K562 (cell line): ENCODE results near the gene DUSP23. TPM values are rescaled to one million over a fixed set of nuclear protein-coding genes. Genes with fewer than 3 reads are reported as not detected.

Experiments
- ATAC-seq: fragments of 200-7000 bp; cut with Tn5 transposase; 3 replicates; pipeline ENCODE4 v1.9.1; 2020; ENCODE audit warnings: moderate library complexity
- BruUV-seq: library from RNA; stranded (reverse); fragments of 400-500 nt; replicated peaks from 2 replicates; lab custom pipeline; 2021; lab: Mats Ljungman, UMichigan
- CTCF ChIA-PET: fragments of 300-600 bp; formaldehyde crosslinking; extraction: SDS; loops from one replicate; lab custom pipeline; 2021; ENCODE audit warnings: low intra/inter-chr PET ratio; lab: Yijun Ruan, JAX
- POLR2A ChIA-PET: fragments of 300-600, 350-650 bp; sonication (Branson Sonifier 250); formaldehyde crosslinking; extraction: SDS; loops from one replicate; lab custom pipeline; 2021; ENCODE audit warnings: antibody characterized with exemption, inconsistent platforms; lab: Yijun Ruan, JAX
- DNase-seq, 4 experiments: peaks; one replicate each; pipeline versions ENCODE4 v3.0.0 to v3.0.0-alpha.2; 2011 to 2018; ENCODE audit warnings: low spot score in 3 of 4, mixed read lengths in 3 of 4; ENCODE audit errors: extremely low read depth in 1 of 4
- FAIRE-seq: peaks from 2 replicates; lab custom pipeline; 2011; peaks lifted over from hg19 to GRCh38; lab: Jason Lieb, UNC
- H2AFZ ChIP-seq: 2 replicates; pipeline ENCODE4 v1.6.0; 2011; ENCODE audit warnings: low read depth, low read length, control low read depth, inconsistent platforms
- H3K27ac ChIP-seq: fragments of 200-600 bp; 3 replicates; pipeline ENCODE4 v1.8.0; 2011; ENCODE audit warnings: low read depth, mild to moderate bottlenecking, control low read depth, inconsistent platforms, low read length, moderate library complexity, mixed read lengths; ENCODE audit errors: extremely low read depth
- H3K27me3 ChIP-seq, 2 experiments: fragments of 300-600 bp in 1 of 2; 2 replicates in 1 of 2; 3 replicates in 1 of 2; pipeline versions ENCODE4 v1.6.0 to v1.8.0; 2011; ENCODE audit warnings: inconsistent platforms in 2 of 2, low read length in 2 of 2, mild to moderate bottlenecking in 1 of 2, mixed read lengths in 1 of 2, moderate library complexity in 1 of 2; ENCODE audit not compliant: control insufficient read depth in 2 of 2, insufficient read depth in 2 of 2
- H3K36me3 ChIP-seq: fragments of 300-600 bp; 3 replicates; pipeline ENCODE4 v1.8.0; 2011; ENCODE audit warnings: mild to moderate bottlenecking, low read length, inconsistent platforms; ENCODE audit not compliant: control insufficient read depth, insufficient read depth
- H3K4me1 ChIP-seq, 2 experiments: fragments of 200-600 bp in 1 of 2; replicated peaks in 1 of 2; 2 replicates in 1 of 2; 3 replicates in 1 of 2; pipeline versions ENCODE4 v1.5.1 to v1.8.0; 2011; ENCODE audit warnings: inconsistent platforms in 2 of 2, low read length in 2 of 2, mild to moderate bottlenecking in 1 of 2, mixed read lengths in 1 of 2, moderate library complexity in 1 of 2; ENCODE audit not compliant: control insufficient read depth in 2 of 2, insufficient read depth in 2 of 2
- H3K4me2 ChIP-seq: 2 replicates; pipeline ENCODE4 v1.6.1; 2011; ENCODE audit warnings: low read length, control low read depth, inconsistent platforms, mixed read lengths; ENCODE audit not compliant: insufficient read depth
- H3K4me3 ChIP-seq: fragments of 200-600 bp; sonication (generic), shearing (Covaris generic); 2 replicates; pipeline ENCODE4 v1.5.1; 2016; ENCODE audit warnings: control low read depth, inconsistent platforms
- H3K79me2 ChIP-seq: fragments of 200-600 bp; 3 replicates; pipeline ENCODE4 v1.8.0; 2011; ENCODE audit warnings: low read length, inconsistent platforms; ENCODE audit not compliant: control insufficient read depth, insufficient read depth
- H3K9ac ChIP-seq, 2 experiments: 2 replicates each; pipeline versions ENCODE4 v1.6.0 to v1.6.1; 2011; ENCODE audit warnings: low read depth in 2 of 2, low read length in 2 of 2, control low read depth in 1 of 2, inconsistent platforms in 1 of 2, mild to moderate bottlenecking in 1 of 2, mixed read lengths in 1 of 2; ENCODE audit not compliant: insufficient read depth in 1 of 2
- H3K9me1 ChIP-seq: one replicate; pipeline ENCODE4 v1.6.0; 2011; ENCODE audit warnings: inconsistent platforms, mild to moderate bottlenecking, low read length, moderate library complexity; ENCODE audit not compliant: control insufficient read depth, insufficient read depth
- H3K9me3 ChIP-seq: replicated peaks from 2 replicates; pipeline ENCODE4 v1.5.1; 2011; ENCODE audit warnings: low read depth, low read length, inconsistent platforms; ENCODE audit not compliant: control insufficient read depth, insufficient read depth
- H4K20me1 ChIP-seq: replicated peaks from 2 replicates; pipeline ENCODE4 v1.6.1; 2011; ENCODE audit warnings: low read length, inconsistent platforms, mixed read lengths; ENCODE audit not compliant: control insufficient read depth, insufficient read depth
- CAMTA2 ChIP-seq: fragments of 250-450 bp; sonication (Bioruptor Pico); conservative IDR thresholded peaks from 2 replicates; pipeline ENCODE4 v1.5.1; 2022
- MAZ ChIP-seq, 2 experiments: fragments of 450-650 bp in 1 of 2; sonication (generic) in 1 of 2; formaldehyde crosslinking; IDR thresholded peaks in 1 of 2; conservative IDR thresholded peaks in 1 of 2; 2 replicates each; pipeline versions ENCODE4 v1.4.0 to v1.5.0; 2020; ENCODE audit warnings: mild to moderate bottlenecking in 1 of 2, missing genetic modification reagents in 1 of 2
- POLR3A ChIP-seq: IDR thresholded peaks from 2 replicates; pipeline ENCODE4 v1.6.1; 2011; ENCODE audit warnings: borderline replicate concordance, mild to moderate bottlenecking, moderate library complexity; ENCODE audit not compliant: insufficient read length, insufficient read depth; ENCODE audit errors: extremely low read depth
- RBBP5 ChIP-seq: fragments of 200-600 bp; sonication (generic); IDR thresholded peaks from 2 replicates; pipeline ENCODE4 v1.6.1; 2012; ENCODE audit warnings: borderline replicate concordance, mild to moderate bottlenecking, low read length, control low read depth, inconsistent platforms; ENCODE audit not compliant: insufficient read depth, poor library complexity, severe bottlenecking
- RFX7 ChIP-seq: fragments of 250-450 bp; sonication (Bioruptor Pico); IDR thresholded peaks from 2 replicates; pipeline ENCODE4 v1.5.1; 2021; ENCODE audit warnings: mild to moderate bottlenecking
- SP1 ChIP-seq: sonication (generic); formaldehyde crosslinking; IDR thresholded peaks from 2 replicates; pipeline ENCODE4 v1.8.1; 2022; ENCODE audit warnings: mild to moderate bottlenecking, missing genetic modification reagents
- SRF ChIP-seq, 2 experiments: fragments of 250-450, 450-650 bp in 1 of 2; sonication (Bioruptor Pico) in 1 of 2; sonication (generic) in 1 of 2; formaldehyde crosslinking; IDR thresholded peaks; 2 replicates each; pipeline versions ENCODE4 v1.5.0 to v1.5.1; 2020 to 2022; ENCODE audit warnings: mild to moderate bottlenecking in 1 of 2, missing genetic modification reagents in 1 of 2
- STAT5B ChIP-seq: fragments of 250-450 bp; sonication (Bioruptor Pico); IDR thresholded peaks from 2 replicates; pipeline ENCODE4 v1.8.0; 2021; ENCODE audit warnings: mild to moderate bottlenecking, inconsistent platforms
- ZNF436 ChIP-seq: fragments of 250-450, 450-650 bp; sonication (Bioruptor Pico); formaldehyde crosslinking; IDR thresholded peaks from 2 replicates; pipeline ENCODE4 v1.7.0; 2020; ENCODE audit warnings: mild to moderate bottlenecking
- ZNF77 ChIP-seq: fragments of 250-450 bp; sonication (Bioruptor Pico); IDR thresholded peaks from 2 replicates; pipeline ENCODE4 v1.5.0; 2020
- WGBS: fragments of 100-300 bp; shearing (Covaris generic); methylation state at CpG from one replicate; pipeline ENCODE4 v1.1.6; 2016; ENCODE audit warnings: low coverage, mixed read lengths; ENCODE audit not compliant: insufficient coverage; ENCODE audit errors: missing lambda C conversion rate; 5-methylcytosine and 5-hydroxymethylcytosine counted together
- in situ Hi-C: fragments of 300-500 bp; cut with MboI; formaldehyde crosslinking; loops from 4 replicates; pipeline ENCODE4 v1.15.0; 2018; ENCODE audit warnings: inconsistent platforms, mixed read lengths
- intact Hi-C: fragments of 100-400 bp; cut with micrococcal nuclease; formaldehyde crosslinking; loops from 2 replicates; pipeline ENCODE4 v1.14.2; 2022
- polyA plus RNA-seq, 8 experiments: library from polyadenylated mRNA; depleted of rRNA in 4 of 8; stranded (reverse) in 5 of 8; unstranded in 3 of 8; fragments of >200 nt; fragmentation: Nextera tagmentation in 2 of 8; fragmentation: Illumina TruSeq in 1 of 8; extraction: Ambion mirVana in 2 of 8; extraction: Trizol in 1 of 8; gene quantifications; 2 replicates each; pipeline versions ENCODE4 v1.2.1 to v1.2.3, GENCODE V29; 2011 to 2014; ENCODE audit warnings: inconsistent platforms in 1 of 8, missing spikeins in 1 of 8
- total RNA-seq, 7 experiments: library from RNA; depleted of rRNA in 6 of 7; stranded (reverse); fragments of >200 nt in 6 of 7; fragmentation: Illumina TruSeq in 2 of 7; extraction: Trizol in 2 of 7; gene quantifications; 2 replicates each; pipeline versions ENCODE4 v1.2.1 to v1.2.3, GENCODE V29; 2011 to 2021; ENCODE audit warnings: low replicate concordance in 1 of 7
- TF ChIP-seq, protein P1 (sequence below): sonication (generic); formaldehyde crosslinking; IDR thresholded peaks from 2 replicates; pipeline ENCODE4 v1.8.1; 2023; ENCODE audit warnings: mild to moderate bottlenecking, missing genetic modification reagents
- TF ChIP-seq, protein P2 (sequence below): fragments of 450-650 bp; IDR thresholded peaks from 2 replicates; pipeline ENCODE4 v1.6.1; 2016; ENCODE audit warnings: low read depth

DUSP23 gene
- total and polyA plus RNA-seq, 9 of the 15 experiments (the other 6 are each of a cell fraction or from before 2014, with no cell fraction given) = 1.0 to 34.8 (median 13.7) TPM

- no peaks in the 10 kb centered on the region for H3K4me1 ChIP-seq
- no peak overlapping the region for H3K4me2 ChIP-seq
- no peak for DNase-seq
- no peaks in the 10 kb centered on the region for H3K27me3 ChIP-seq
- BruUV-seq = no TSS peak
- no peaks in the 10 kb centered on the region for H3K36me3 ChIP-seq
- H3K79me2 ChIP-seq = no peaks in the 10 kb centered on the region
- intact Hi-C loops = no loop called here
- no peaks in the 10 kb centered on the region for H3K9me3 ChIP-seq
- POLR2A ChIA-PET = no interaction called here
- H3K9ac ChIP-seq = no peak overlapping the region
- no peak for FAIRE-seq
- WGBS = 4% methylated on average over 3 of the region's 3 CpGs
- no peak overlapping the region for H3K27ac ChIP-seq
- ATAC-seq = no peak
- no peaks in the 10 kb centered on the region for H3K9me1 ChIP-seq
- no peak overlapping the region for H2AFZ ChIP-seq
- CTCF ChIA-PET = no interaction called here
- in situ Hi-C loops = no loop called here
- no peak overlapping the region for H3K4me3 ChIP-seq
- TF ChIP-seq ZNF77 (CRISPR knock-in tag) = no peak
- TF ChIP-seq RBBP5 = no peak
- TF ChIP-seq MAZ (CRISPR knock-in tag; conservative IDR thresholded peaks at IDR 0.05 in 1 of 2, IDR thresholded peaks at IDR 0.05 in 1 of 2) = no peak
- no peak for TF ChIP-seq CAMTA2
- TF ChIP-seq STAT5B = no peak
- TF ChIP-seq, protein P1, sequence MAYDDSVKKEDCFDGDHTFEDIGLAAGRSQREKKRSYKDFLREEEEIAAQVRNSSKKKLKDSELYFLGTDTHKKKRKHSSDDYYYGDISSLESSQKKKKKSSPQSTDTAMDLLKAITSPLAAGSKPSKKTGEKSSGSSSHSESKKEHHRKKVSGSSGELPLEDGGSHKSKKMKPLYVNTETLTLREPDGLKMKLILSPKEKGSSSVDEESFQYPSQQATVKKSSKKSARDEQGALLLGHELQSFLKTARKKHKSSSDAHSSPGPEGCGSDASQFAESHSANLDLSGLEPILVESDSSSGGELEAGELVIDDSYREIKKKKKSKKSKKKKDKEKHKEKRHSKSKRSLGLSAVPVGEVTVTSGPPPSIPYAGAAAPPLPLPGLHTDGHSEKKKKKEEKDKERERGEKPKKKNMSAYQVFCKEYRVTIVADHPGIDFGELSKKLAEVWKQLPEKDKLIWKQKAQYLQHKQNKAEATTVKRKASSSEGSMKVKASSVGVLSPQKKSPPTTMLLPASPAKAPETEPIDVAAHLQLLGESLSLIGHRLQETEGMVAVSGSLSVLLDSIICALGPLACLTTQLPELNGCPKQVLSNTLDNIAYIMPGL (CRISPR knock-in tag) = no peak
- no peak for TF ChIP-seq ZNF436 (CRISPR knock-in tag)
- TF ChIP-seq RFX7 = no peak
- no peak for TF ChIP-seq SP1 (CRISPR knock-in tag)
- TF ChIP-seq, protein P2, sequence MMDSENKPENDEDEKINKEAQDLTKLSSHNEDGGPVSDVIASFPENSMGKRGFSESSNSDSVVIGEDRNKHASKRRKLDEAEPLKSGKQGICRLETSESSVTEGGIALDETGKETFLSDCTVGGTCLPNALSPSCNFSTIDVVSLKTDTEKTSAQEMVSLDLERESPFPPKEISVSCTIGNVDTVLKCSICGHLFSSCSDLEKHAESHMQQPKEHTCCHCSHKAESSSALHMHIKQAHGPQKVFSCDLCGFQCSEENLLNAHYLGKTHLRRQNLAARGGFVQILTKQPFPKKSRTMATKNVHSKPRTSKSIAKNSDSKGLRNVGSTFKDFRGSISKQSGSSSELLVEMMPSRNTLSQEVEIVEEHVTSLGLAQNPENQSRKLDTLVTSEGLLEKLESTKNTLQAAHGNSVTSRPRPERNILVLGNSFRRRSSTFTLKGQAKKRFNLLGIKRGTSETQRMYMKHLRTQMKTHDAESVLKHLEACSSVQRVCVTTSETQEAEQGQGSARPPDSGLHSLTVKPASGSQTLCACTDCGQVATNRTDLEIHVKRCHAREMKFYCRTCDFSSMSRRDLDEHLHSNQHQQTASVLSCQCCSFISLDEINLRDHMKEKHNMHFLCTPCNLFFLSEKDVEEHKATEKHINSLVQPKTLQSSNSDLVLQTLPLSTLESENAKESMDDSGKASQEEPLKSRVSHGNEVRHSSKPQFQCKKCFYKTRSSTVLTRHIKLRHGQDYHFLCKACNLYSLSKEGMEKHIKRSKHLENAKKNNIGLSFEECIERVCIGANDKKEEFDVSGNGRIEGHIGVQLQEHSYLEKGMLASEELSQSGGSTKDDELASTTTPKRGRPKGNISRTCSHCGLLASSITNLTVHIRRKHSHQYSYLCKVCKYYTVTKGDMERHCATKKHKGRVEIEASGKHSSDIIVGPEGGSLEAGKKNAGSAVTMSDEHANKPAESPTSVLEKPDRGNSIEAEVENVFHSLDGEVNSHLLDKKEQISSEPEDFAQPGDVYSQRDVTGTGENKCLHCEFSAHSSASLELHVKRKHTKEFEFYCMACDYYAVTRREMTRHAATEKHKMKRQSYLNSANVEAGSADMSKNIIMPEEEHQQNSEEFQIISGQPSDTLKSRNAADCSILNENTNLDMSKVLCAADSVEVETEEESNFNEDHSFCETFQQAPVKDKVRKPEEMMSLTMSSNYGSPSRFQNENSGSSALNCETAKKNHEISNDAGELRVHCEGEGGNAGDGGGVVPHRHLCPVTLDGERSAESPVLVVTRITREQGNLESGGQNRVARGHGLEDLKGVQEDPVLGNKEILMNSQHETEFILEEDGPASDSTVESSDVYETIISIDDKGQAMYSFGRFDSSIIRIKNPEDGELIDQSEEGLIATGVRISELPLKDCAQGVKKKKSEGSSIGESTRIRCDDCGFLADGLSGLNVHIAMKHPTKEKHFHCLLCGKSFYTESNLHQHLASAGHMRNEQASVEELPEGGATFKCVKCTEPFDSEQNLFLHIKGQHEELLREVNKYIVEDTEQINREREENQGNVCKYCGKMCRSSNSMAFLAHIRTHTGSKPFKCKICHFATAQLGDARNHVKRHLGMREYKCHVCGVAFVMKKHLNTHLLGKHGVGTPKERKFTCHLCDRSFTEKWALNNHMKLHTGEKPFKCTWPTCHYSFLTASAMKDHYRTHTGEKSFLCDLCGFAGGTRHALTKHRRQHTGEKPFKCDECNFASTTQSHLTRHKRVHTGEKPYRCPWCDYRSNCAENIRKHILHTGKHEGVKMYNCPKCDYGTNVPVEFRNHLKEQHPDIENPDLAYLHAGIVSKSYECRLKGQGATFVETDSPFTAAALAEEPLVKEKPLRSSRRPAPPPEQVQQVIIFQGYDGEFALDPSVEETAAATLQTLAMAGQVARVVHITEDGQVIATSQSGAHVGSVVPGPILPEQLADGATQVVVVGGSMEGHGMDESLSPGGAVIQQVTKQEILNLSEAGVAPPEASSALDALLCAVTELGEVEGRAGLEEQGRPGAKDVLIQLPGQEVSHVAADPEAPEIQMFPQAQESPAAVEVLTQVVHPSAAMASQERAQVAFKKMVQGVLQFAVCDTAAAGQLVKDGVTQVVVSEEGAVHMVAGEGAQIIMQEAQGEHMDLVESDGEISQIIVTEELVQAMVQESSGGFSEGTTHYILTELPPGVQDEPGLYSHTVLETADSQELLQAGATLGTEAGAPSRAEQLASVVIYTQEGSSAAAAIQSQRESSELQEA = no peak
- no peak for TF ChIP-seq POLR3A
- no peak for TF ChIP-seq SRF (CRISPR knock-in tag; IDR thresholded peaks at IDR 0.05)
- no peaks in the 10 kb centered on the region for H4K20me1 ChIP-seq
Measured at GRCh38 chr1:159765806-159766205, 15.0 kb upstream of the DUSP23 start.
